GM18502 (cell line): ENCODE measurements around the gene DYNLL1.

Experiments used
- ATAC-seq: cut with Tn5 transposase; IDR thresholded peaks from one replicate; pipeline ENCODE4 v1.9.1; 2021; ENCODE audit warnings: mild to moderate bottlenecking; ENCODE audit not compliant: unreplicated experiment, poor library complexity

The DYNLL1 gene

DNA sequence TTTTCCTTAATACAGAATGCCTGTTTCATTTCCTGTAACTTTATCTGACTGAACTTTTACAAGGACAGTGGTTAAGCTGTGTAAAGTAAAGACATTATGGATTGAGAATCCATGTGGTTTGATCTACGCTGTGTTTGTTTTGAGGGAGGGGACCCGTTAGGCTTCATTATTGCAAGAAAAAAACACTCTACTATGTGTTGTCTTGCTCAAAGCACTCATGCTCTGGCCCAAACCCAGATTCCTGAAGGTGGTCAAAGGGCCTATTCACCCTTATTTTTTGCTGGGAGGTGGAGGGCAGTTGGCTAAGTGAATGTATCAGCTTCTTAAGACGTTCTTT is 50.1 kb downstream of the DYNLL1 start:
- no peak for ATAC-seq
